Measurements from ENCODE around the gene HIPK2.

The HIPK2 gene

GRCh38 chr7:139782932-139783331 is 5.1 kb upstream of the HIPK2 start:
- H3K27ac ChIP-seq (ENCODE audit: low read depth, low read length), result no peak overlapping the region
- H3K4me1 ChIP-seq (ENCODE audit: insufficient read depth, low read length), result peaks cover 10% of the 10 kb centered on the region
- peaks cover 34% of the 10 kb centered on the region for H3K27me3 ChIP-seq (ENCODE audit: insufficient read depth, low read length)
- H3K9me3 ChIP-seq (ENCODE audit: insufficient read depth, low read depth, low read length), result no peaks in the 10 kb centered on the region
- WGBS, result 83% methylated on average over 2 of the region's 3 CpGs
- H3K4me3 ChIP-seq (ENCODE audit: low read length), result no peak overlapping the region
- no peak overlapping the region for H3K9ac ChIP-seq (ENCODE audit: low read depth, low read length)
- H3K36me3 ChIP-seq (ENCODE audit: insufficient read depth, low read length), result no peaks in the 10 kb centered on the region

GRCh38 chr7:139777133-139777891 is 486 bp downstream of the HIPK2 start:
- Histone ChIP-seq H3K36me3 (ENCODE audit: insufficient read depth, low read length) (no peaks in the 10 kb centered on the region), H3K9me3 (ENCODE audit: insufficient read depth, low read depth, low read length) (no peaks in the 10 kb centered on the region), H3K4me3 (ENCODE audit: low read length) (peak overlapping the region; percentile 84), H3K27me3 (ENCODE audit: insufficient read depth, low read length) (peaks cover 43% of the 10 kb centered on the region), H3K4me1 (ENCODE audit: insufficient read depth, low read length) (peaks cover 8% of the 10 kb centered on the region), H3K27ac (ENCODE audit: low read depth, low read length) (no peak overlapping the region), H3K9ac (ENCODE audit: low read depth, low read length) (peak overlapping the region; percentile 46)
- WGBS, result under 1% methylated on average over 100 of the region's 102 CpGs

- 3% methylated on average over 26 of the region's 26 CpGs for WGBS
- Histone ChIP-seq H3K27ac (ENCODE audit: low read depth, low read length) (no peak overlapping the region), H3K9ac (ENCODE audit: low read depth, low read length) (peak overlapping the region; percentile 46), H3K4me3 (ENCODE audit: low read length) (peak overlapping the region; percentile 76), H3K4me1 (ENCODE audit: insufficient read depth, low read length) (peaks cover 8% of the 10 kb centered on the region), H3K27me3 (ENCODE audit: insufficient read depth, low read length) (peaks cover 42% of the 10 kb centered on the region), H3K36me3 (ENCODE audit: insufficient read depth, low read length) (no peaks in the 10 kb centered on the region), H3K9me3 (ENCODE audit: insufficient read depth, low read depth, low read length) (no peaks in the 10 kb centered on the region)
Measured at GRCh38 chr7:139776486-139777132, 1.2 kb downstream of the HIPK2 start.

GRCh38 chr7:139775829-139776266 is 1.9 kb downstream of the HIPK2 start:
- Histone ChIP-seq H3K9ac (ENCODE audit: low read depth, low read length) (no peak overlapping the region), H3K4me3 (ENCODE audit: low read length) (peak overlapping the region; percentile 76), H3K27me3 (ENCODE audit: insufficient read depth, low read length) (peaks cover 39% of the 10 kb centered on the region), H3K4me1 (ENCODE audit: insufficient read depth, low read length) (peaks cover 13% of the 10 kb centered on the region), H3K9me3 (ENCODE audit: insufficient read depth, low read depth, low read length) (no peaks in the 10 kb centered on the region), H3K27ac (ENCODE audit: low read depth, low read length) (no peak overlapping the region), H3K36me3 (ENCODE audit: insufficient read depth, low read length) (no peaks in the 10 kb centered on the region)
- 43% methylated on average over 10 of the region's 11 CpGs for WGBS

- Histone ChIP-seq H3K9me3 (ENCODE audit: insufficient read depth, low read depth, low read length) (no peaks in the 10 kb centered on the region), H3K27me3 (ENCODE audit: insufficient read depth, low read length) (peaks cover 25% of the 10 kb centered on the region), H3K4me1 (ENCODE audit: insufficient read depth, low read length) (peaks cover 13% of the 10 kb centered on the region), H3K4me3 (ENCODE audit: low read length) (no peak overlapping the region), H3K27ac (ENCODE audit: low read depth, low read length) (no peak overlapping the region), H3K9ac (ENCODE audit: low read depth, low read length) (no peak overlapping the region), H3K36me3 (ENCODE audit: insufficient read depth, low read length) (no peaks in the 10 kb centered on the region)
- 100% methylated on average over 1 of the region's 1 CpG for WGBS
Measured at GRCh38 chr7:139774376-139774775, 3.4 kb downstream of the HIPK2 start.

- H3K9me3 ChIP-seq (ENCODE audit: insufficient read depth, low read depth, low read length), result no peaks in the 10 kb centered on the region
- no peak overlapping the region for H3K9ac ChIP-seq (ENCODE audit: low read depth, low read length)
- H3K4me3 ChIP-seq (ENCODE audit: low read length), result no peak overlapping the region
- H3K27ac ChIP-seq (ENCODE audit: low read depth, low read length), result no peak overlapping the region
- WGBS, result 95% methylated on average over 5 of the region's 5 CpGs
- peaks cover 15% of the 10 kb centered on the region for H3K27me3 ChIP-seq (ENCODE audit: insufficient read depth, low read length)
- H3K4me1 ChIP-seq (ENCODE audit: insufficient read depth, low read length), result peaks cover 13% of the 10 kb centered on the region
- H3K36me3 ChIP-seq (ENCODE audit: insufficient read depth, low read length), result no peaks in the 10 kb centered on the region
Measured at GRCh38 chr7:139773371-139773770, 4.4 kb downstream of the HIPK2 start.

GRCh38 chr7:139772873-139773272 is 4.9 kb downstream of the HIPK2 start:
- Histone ChIP-seq H3K4me3 (ENCODE audit: low read length) (no peak overlapping the region), H3K27ac (ENCODE audit: low read depth, low read length) (no peak overlapping the region), H3K36me3 (ENCODE audit: insufficient read depth, low read length) (no peaks in the 10 kb centered on the region), H3K9me3 (ENCODE audit: insufficient read depth, low read depth, low read length) (no peaks in the 10 kb centered on the region), H3K4me1 (ENCODE audit: insufficient read depth, low read length) (peaks cover 13% of the 10 kb centered on the region), H3K27me3 (ENCODE audit: insufficient read depth, low read length) (peaks cover 13% of the 10 kb centered on the region), H3K9ac (ENCODE audit: low read depth, low read length) (no peak overlapping the region)
- WGBS, result 97% methylated on average over 6 of the region's 6 CpGs

GRCh38 chr7:139772115-139772514 is 5.7 kb downstream of the HIPK2 start:
- H3K27me3 ChIP-seq (ENCODE audit: insufficient read depth, low read length), result peaks cover 13% of the 10 kb centered on the region
- WGBS, result 93% methylated on average over 7 of the region's 7 CpGs
- H3K4me3 ChIP-seq (ENCODE audit: low read length), result no peak overlapping the region
- H3K27ac ChIP-seq (ENCODE audit: low read depth, low read length), result no peak overlapping the region
- no peak overlapping the region for H3K9ac ChIP-seq (ENCODE audit: low read depth, low read length)
- no peaks in the 10 kb centered on the region for H3K36me3 ChIP-seq (ENCODE audit: insufficient read depth, low read length)
- H3K4me1 ChIP-seq (ENCODE audit: insufficient read depth, low read length), result peaks cover 13% of the 10 kb centered on the region
- no peaks in the 10 kb centered on the region for H3K9me3 ChIP-seq (ENCODE audit: insufficient read depth, low read depth, low read length)

GRCh38 chr7:139771001-139771956 is 6.5 kb downstream of the HIPK2 start:
- Histone ChIP-seq H3K4me3 (ENCODE audit: low read length) (no peak overlapping the region), H3K27ac (ENCODE audit: low read depth, low read length) (no peak overlapping the region)

GRCh38 chr7:139769761-139770160 is 8.0 kb downstream of the HIPK2 start:
- WGBS, result 94% methylated on average over 6 of the region's 6 CpGs
- H3K4me1 ChIP-seq (ENCODE audit: insufficient read depth, low read length), result peaks cover 5% of the 10 kb centered on the region; the same call in 1 of the 2 replicates

More at GRCh38 chr7:139771001-139771956, 6.5 kb downstream of the HIPK2 start:
- H3K9me3 ChIP-seq (ENCODE audit: insufficient read depth, low read depth, low read length), result no peaks in the 10 kb centered on the region
- H3K9ac ChIP-seq (ENCODE audit: low read depth, low read length), result no peak overlapping the region
- peaks cover 5% of the 10 kb centered on the region for H3K27me3 ChIP-seq (ENCODE audit: insufficient read depth, low read length)
- H3K4me1 ChIP-seq (ENCODE audit: insufficient read depth, low read length), result peaks cover 9% of the 10 kb centered on the region
- 92% methylated on average over 15 of the region's 15 CpGs for WGBS
- no peaks in the 10 kb centered on the region for H3K36me3 ChIP-seq (ENCODE audit: insufficient read depth, low read length)

More at GRCh38 chr7:139769761-139770160, 8.0 kb downstream of the HIPK2 start:
- no peak overlapping the region for H3K4me3 ChIP-seq (ENCODE audit: low read length)
- H3K27ac ChIP-seq (ENCODE audit: low read depth, low read length), result no peak overlapping the region
- H3K27me3 ChIP-seq (ENCODE audit: insufficient read depth, low read length), result no peaks in the 10 kb centered on the region
- H3K9me3 ChIP-seq (ENCODE audit: insufficient read depth, low read depth, low read length), result no peaks in the 10 kb centered on the region
- H3K36me3 ChIP-seq (ENCODE audit: insufficient read depth, low read length), result no peaks in the 10 kb centered on the region
- no peak overlapping the region for H3K9ac ChIP-seq (ENCODE audit: low read depth, low read length)
